Testis (tissue), 2 donors: ENCODE data around the gene GNRHR.

Experiments used
- POLR2A ChIP-seq: fragments of 450-650 bp; IDR thresholded peaks from one replicate; pipeline ENCODE4 v1.6.1; 2017; ENCODE audit warnings: antibody characterized with exemption, mild to moderate bottlenecking, moderate library complexity
- TF ChIP-seq, protein P1 (sequence below), 3 experiments: fragments of 450-650 bp in 2 of 3; fragments of 200-600 bp in 1 of 3; sonication (generic) in 1 of 3; IDR thresholded peaks; one replicate each; pipeline ENCODE4 v1.5.1; 2016 to 2019; ENCODE audit warnings: antibody characterized with exemption in 3 of 3, mild to moderate bottlenecking in 2 of 3, moderate library complexity in 1 of 3

DNA sequence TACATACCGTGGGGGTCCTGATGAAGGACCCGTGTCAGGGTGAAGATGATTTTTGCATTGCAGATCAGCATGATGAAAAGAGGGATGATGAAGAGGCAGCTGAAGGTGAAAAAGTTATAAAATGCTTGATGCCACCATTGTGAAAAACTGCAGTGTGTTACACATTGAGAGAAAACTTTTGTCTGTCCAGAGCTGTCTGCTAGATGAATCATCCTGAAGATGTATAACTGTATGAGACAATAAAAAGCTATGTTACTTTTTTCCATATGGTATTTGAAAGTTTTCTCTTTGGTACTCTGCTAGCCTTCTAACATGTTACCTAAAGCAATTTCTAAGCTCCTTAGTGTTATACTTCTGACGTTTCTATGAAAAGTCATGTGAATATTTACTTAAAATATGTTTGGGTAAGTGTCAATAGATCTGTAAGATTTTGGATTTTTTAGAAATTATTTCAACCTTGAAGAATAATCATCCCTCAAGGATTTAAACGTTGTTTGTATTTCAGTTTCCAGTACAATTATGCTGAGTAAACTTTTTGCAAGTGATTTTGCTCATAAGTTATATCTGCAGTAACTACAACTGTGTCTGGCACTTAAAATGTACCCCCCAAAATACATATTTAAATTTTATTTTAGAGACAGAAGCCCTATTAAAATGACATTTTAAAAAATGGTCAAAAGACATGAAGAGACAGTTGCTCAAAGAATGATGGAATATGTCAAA, 9.5 kb downstream of the GNRHR start:
- TF ChIP-seq, protein P1, sequence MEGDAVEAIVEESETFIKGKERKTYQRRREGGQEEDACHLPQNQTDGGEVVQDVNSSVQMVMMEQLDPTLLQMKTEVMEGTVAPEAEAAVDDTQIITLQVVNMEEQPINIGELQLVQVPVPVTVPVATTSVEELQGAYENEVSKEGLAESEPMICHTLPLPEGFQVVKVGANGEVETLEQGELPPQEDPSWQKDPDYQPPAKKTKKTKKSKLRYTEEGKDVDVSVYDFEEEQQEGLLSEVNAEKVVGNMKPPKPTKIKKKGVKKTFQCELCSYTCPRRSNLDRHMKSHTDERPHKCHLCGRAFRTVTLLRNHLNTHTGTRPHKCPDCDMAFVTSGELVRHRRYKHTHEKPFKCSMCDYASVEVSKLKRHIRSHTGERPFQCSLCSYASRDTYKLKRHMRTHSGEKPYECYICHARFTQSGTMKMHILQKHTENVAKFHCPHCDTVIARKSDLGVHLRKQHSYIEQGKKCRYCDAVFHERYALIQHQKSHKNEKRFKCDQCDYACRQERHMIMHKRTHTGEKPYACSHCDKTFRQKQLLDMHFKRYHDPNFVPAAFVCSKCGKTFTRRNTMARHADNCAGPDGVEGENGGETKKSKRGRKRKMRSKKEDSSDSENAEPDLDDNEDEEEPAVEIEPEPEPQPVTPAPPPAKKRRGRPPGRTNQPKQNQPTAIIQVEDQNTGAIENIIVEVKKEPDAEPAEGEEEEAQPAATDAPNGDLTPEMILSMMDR (IDR thresholded peaks at IDR 0.05) = no peak
- TF ChIP-seq POLR2A = no peak
